GM12872 (cell line): ENCODE data around the gene HMGCS2.

ENCODE experiments used
- CTCF ChIP-seq: IDR thresholded peaks from 3 replicates; pipeline ENCODE4 v1.5.1; 2011; ENCODE audit warnings: low read depth, mild to moderate bottlenecking, low read length, moderate library complexity; ENCODE audit not compliant: insufficient read depth

The HMGCS2 gene

GRCh38 chr1:119799003-119799402, 30.3 kb upstream of the HMGCS2 start:
- no peak for TF ChIP-seq CTCF

- no peak for TF ChIP-seq CTCF
These were observed 28.9 kb upstream of the HMGCS2 start for GRCh38 chr1:119797606-119798005.

- TF ChIP-seq CTCF = no peak
These were observed 28.5 kb upstream of the HMGCS2 start for GRCh38 chr1:119797162-119797561.

- TF ChIP-seq CTCF = no peak
These were observed 26.8 kb upstream of the HMGCS2 start for GRCh38 chr1:119795261-119796200.

DNA sequence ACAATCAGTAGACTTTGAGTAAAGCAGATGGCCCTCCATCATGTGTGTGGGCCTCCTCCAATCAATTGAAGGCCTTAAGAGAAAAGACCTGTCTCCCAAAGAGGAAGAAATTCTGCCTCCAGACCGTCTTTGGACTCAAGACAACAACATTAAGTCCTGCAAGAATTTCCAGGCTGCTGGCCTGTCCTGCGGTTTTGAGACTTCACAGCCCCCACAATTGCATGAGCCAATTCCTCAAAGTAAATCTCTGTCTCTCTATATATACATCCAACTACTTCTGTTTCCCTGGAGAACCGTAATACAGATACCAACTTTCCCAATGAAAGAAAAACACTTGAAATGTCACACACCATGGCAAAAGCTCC, 26.2 kb upstream of the HMGCS2 start:
- TF ChIP-seq CTCF = no peak

DNA sequence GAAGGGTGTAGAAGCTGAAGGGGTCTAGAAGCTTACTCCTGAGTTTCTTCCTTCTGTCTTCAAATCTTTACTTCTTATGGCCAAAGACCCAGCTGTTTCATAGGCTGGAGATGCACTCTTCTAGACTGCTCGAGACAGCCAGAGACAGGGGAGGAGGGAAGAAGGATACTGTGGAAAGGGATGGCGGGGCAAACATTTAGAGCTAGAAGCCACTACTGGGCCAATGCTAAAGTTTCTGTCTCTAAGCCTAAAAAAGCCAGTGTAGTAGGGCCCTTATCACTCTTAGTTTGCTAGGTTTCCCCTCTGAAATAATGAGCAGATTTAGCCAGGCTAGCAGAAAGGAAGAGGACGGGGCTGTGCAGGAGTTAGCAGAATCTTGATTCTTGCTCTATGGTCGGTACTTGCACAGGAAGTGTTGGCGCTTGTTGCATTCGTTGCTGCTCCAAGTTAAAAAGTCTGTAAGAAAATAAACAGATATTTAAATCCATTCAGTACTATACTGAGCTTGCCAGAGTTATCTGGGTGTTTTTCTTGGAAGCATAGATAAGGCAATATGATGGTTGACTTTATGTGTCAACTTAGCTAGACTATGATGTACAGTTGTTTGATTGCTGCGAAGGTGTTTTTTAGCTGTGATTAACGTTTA, 25.6 kb upstream of the HMGCS2 start:
- TF ChIP-seq CTCF = no peak

- no peak for TF ChIP-seq CTCF
These were observed 22.7 kb upstream of the HMGCS2 start for GRCh38 chr1:119791377-119791776.
